NCI-H2171 (cell line): ENCODE results near the gene LHFPL3.

Experiments
- DNase-seq: peaks from one replicate; lab custom pipeline; 2025; lab: John Stamatoyannopoulos, UW

LHFPL3 gene

GRCh38 chr7:104371216-104371979 lies 43.0 kb downstream of the LHFPL3 start:
- no peak for DNase-seq

- DNase-seq = no peak
Observed at GRCh38 chr7:104371980-104372357, 43.6 kb downstream of the LHFPL3 start.

GRCh38 chr7:104382616-104383015 lies 54.2 kb downstream of the LHFPL3 start:
- no peak for DNase-seq

- DNase-seq = no peak
Observed at GRCh38 chr7:104386943-104387342, 58.5 kb downstream of the LHFPL3 start.

- DNase-seq = no peak
Observed at GRCh38 chr7:104388222-104388621, 59.8 kb downstream of the LHFPL3 start.

GRCh38 chr7:104395162-104395561 lies 66.8 kb downstream of the LHFPL3 start:
- DNase-seq = no peak

- DNase-seq = no peak
Observed at GRCh38 chr7:104397442-104397841, 69.0 kb downstream of the LHFPL3 start.

GRCh38 chr7:104408371-104408770 lies 80.0 kb downstream of the LHFPL3 start:
- DNase-seq = no peak

- no peak for DNase-seq
Observed at GRCh38 chr7:104410742-104411141, 82.3 kb downstream of the LHFPL3 start.

GRCh38 chr7:104412911-104413310 lies 84.5 kb downstream of the LHFPL3 start:
- peak; percentile 75 for DNase-seq

- DNase-seq = no peak
Observed at GRCh38 chr7:104414216-104414615, 85.8 kb downstream of the LHFPL3 start.

- no peak for DNase-seq
Observed at GRCh38 chr7:104415700-104416099, 87.3 kb downstream of the LHFPL3 start.

GRCh38 chr7:104416866-104417393 lies 88.5 kb downstream of the LHFPL3 start:
- DNase-seq = no peak

GRCh38 chr7:104431930-104432329 lies 103.5 kb downstream of the LHFPL3 start:
- DNase-seq = no peak

- DNase-seq = no peak
Observed at GRCh38 chr7:104434129-104434528, 105.7 kb downstream of the LHFPL3 start.

GRCh38 chr7:104442481-104442880 lies 114.1 kb downstream of the LHFPL3 start:
- no peak for DNase-seq

GRCh38 chr7:104444017-104444416 lies 115.6 kb downstream of the LHFPL3 start:
- DNase-seq = no peak

GRCh38 chr7:104445393-104445792 lies 117.0 kb downstream of the LHFPL3 start:
- no peak for DNase-seq

- DNase-seq = no peak
Observed at GRCh38 chr7:104450861-104451260, 122.5 kb downstream of the LHFPL3 start.

GRCh38 chr7:104453190-104453589 lies 124.8 kb downstream of the LHFPL3 start:
- no peak for DNase-seq

GRCh38 chr7:104458875-104459274 lies 130.5 kb downstream of the LHFPL3 start:
- DNase-seq = no peak

- DNase-seq = no peak
Observed at GRCh38 chr7:104469166-104469820, 140.9 kb downstream of the LHFPL3 start.

- no peak for DNase-seq
Observed at GRCh38 chr7:104480529-104480928, 152.1 kb downstream of the LHFPL3 start.
